Measurements from ENCODE around the gene ADGRV1.

The ADGRV1 gene

GRCh38 chr5:91180506-91180905, 621.9 kb downstream of the ADGRV1 start:
- no peak for TF ChIP-seq CTCF (IDR thresholded peaks at IDR 0.05; ENCODE audit: insufficient read depth, low read depth, low read length, missing control alignments)
- DNase-seq (ENCODE audit: low read depth), result no peak
- H3K4me3 ChIP-seq (ENCODE audit: low read length), result no peak overlapping the region

GRCh38 chr5:91182763-91183162, 624.2 kb downstream of the ADGRV1 start:
- no peak overlapping the region for H3K4me3 ChIP-seq (ENCODE audit: low read length)
- peak; percentile 37 for TF ChIP-seq CTCF (IDR thresholded peaks at IDR 0.05; ENCODE audit: insufficient read depth, low read depth, low read length, missing control alignments)
- DNase-seq (ENCODE audit: low read depth), result peak; percentile 52

- no peak for TF ChIP-seq CTCF (IDR thresholded peaks at IDR 0.05; ENCODE audit: insufficient read depth, low read depth, low read length, missing control alignments)
- no peak overlapping the region for H3K4me3 ChIP-seq (ENCODE audit: low read length)
- DNase-seq (ENCODE audit: low read depth), result peak; percentile 50
These were observed 625.1 kb downstream of the ADGRV1 start for GRCh38 chr5:91183743-91184142.

- H3K4me3 ChIP-seq (ENCODE audit: low read length), result no peak overlapping the region
- TF ChIP-seq CTCF (IDR thresholded peaks at IDR 0.05; ENCODE audit: insufficient read depth, low read depth, low read length, missing control alignments), result no peak
- no peak for DNase-seq (ENCODE audit: low read depth)
These were observed 627.5 kb downstream of the ADGRV1 start for GRCh38 chr5:91186101-91186500.

GRCh38 chr5:91187032-91187431, 628.4 kb downstream of the ADGRV1 start:
- H3K4me3 ChIP-seq (ENCODE audit: low read length), result no peak overlapping the region
- no peak for TF ChIP-seq CTCF (IDR thresholded peaks at IDR 0.05; ENCODE audit: insufficient read depth, low read depth, low read length, missing control alignments)
- DNase-seq (ENCODE audit: low read depth), result peak; percentile 55

GRCh38 chr5:91188755-91189154, 630.2 kb downstream of the ADGRV1 start:
- DNase-seq (ENCODE audit: low read depth), result no peak
- no peak overlapping the region for H3K4me3 ChIP-seq (ENCODE audit: low read length)
- TF ChIP-seq CTCF (IDR thresholded peaks at IDR 0.05; ENCODE audit: insufficient read depth, low read depth, low read length, missing control alignments), result no peak

- no peak for TF ChIP-seq CTCF (IDR thresholded peaks at IDR 0.05; ENCODE audit: insufficient read depth, low read depth, low read length, missing control alignments)
- H3K4me3 ChIP-seq (ENCODE audit: low read length), result no peak overlapping the region
- DNase-seq (ENCODE audit: low read depth), result peak; percentile 33
These were observed 631.1 kb downstream of the ADGRV1 start for GRCh38 chr5:91189480-91190313.

Measured in epithelial cell of esophagus (primary cell).